GM21576 (cell line): ENCODE data around the gene ANKS1B.
"Not testable (repeated sequence)": the region's sequence is repeated elsewhere in the genome, so short reads cannot be mapped to it uniquely, and the experiment has no call there.

Experiments used
- ATAC-seq: cut with Tn5 transposase; IDR thresholded peaks from one replicate; pipeline ENCODE4 v1.9.1; 2021; ENCODE audit warnings: mild to moderate bottlenecking, moderate library complexity; ENCODE audit not compliant: unreplicated experiment

ANKS1B gene

DNA sequence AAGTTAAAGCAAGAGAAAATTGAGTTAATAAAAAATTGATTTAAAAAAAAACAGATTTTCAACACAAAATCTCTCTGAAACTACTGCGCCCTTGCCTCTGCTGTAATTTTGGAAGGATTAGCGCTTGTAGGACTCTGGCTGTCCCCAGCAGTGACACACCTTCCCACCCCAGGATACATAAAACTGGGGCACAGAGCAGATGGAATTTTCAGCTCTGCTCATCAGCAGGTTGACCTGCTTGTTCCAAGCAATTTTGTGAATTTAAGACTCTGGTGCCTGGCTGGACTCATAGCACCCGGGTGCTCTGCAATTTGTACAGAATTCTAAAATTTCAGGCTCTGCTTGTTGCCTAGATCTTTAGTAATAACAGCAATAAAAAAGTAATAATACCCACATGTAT lies 595.0 kb downstream of the ANKS1B start:
- ATAC-seq, result no peak

DNA sequence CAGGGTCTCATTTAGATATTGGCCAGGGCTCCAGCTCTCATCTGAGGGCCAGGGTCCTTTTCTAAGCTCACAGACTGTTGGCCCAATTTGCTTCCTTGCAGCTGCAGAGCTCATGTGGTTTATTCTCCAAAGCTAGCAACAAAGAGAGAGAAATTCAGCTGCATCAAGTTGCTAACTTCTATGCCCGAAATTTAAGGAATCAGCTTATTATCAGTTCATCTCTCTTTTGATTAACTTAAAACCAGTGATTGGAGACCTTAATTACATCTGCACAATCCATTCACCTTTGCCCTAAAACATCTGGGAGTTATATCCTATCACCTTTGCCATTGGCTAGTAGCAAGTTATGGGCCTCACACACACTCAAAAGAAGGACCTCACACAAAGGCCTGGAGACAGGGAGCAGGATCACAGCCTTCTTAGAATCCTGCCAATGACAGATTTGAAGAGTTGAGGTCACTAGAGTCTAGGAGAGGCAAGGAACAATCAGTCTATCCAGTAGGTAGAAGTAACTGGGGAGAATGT lies 596.0 kb downstream of the ANKS1B start:
- no peak for ATAC-seq

DNA sequence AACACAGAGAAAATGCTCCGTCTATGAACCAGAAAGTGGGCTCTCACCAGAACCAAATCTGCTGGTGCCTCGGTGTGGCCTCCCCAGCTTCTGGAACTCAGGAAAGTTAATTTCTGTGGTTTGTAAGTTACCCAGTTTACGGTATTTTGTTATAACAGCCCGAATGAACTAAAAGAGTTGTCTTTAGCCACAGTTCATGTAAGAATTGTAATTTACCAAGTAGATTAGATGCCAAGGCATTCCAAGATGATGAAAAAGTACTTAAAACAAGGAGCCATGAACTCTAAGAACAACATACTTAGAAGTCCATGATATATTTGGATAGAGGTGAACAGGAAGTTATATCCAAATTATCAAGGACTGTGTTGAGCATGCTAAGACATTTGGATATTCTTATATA lies 597.1 kb downstream of the ANKS1B start:
- no peak for ATAC-seq

DNA sequence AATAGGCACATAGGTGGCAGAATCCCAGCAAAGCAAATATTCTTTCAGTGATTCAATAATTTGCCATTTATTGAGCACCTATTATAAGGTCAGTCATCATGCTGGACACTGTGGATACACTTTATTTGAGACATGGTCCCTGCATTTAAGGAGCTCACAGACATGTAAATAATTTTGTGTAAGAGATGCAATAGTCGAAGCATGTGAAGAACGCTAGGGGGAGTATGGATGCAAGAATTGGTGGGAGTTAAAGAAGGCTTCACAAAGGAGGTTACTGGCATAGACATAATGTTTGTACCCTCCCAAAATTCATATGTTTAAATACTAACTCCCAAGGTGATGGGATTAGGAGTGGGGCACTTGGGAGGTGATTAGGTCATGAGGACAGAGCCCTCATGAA lies 597.8 kb downstream of the ANKS1B start:
- peak; percentile 53 for ATAC-seq

DNA sequence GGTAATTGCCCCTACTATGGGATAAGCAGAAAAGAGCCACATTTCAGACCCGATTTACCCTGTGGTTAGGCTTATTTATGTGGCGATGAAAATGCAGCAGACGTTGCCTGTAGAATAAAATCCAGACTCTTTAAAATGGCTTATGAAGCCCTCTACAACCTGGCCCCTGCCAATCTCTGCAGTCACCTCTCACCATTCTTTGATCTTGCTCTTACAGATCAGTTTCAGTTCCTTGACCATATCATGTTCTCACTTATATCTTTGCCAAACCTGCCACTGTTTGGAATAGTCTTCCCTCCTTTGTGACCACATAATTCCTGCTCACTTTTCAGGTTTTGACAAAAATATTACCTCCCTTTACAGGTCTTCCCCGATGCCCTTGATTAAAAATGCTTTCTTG lies 601.5 kb downstream of the ANKS1B start:
- ATAC-seq, result no peak

DNA sequence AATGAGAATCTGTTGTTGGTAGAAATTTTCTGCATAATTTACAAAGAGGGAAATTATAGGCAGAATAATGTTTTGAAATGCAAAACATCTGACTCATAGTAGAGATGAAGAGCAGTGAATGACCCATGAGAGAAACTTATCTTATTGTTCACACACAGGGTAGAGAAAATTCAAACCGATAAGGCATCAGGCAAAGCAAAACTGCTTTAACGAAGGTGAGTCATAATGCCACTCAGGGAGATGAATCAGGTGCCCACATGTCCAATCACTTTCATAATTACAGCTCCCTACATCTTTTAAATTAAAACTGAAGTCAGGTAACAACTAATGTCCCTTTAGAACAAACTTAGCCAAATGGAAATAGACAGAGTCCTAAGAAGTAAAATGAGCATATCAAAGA lies 602.7 kb downstream of the ANKS1B start:
- peak; percentile 79 for ATAC-seq

DNA sequence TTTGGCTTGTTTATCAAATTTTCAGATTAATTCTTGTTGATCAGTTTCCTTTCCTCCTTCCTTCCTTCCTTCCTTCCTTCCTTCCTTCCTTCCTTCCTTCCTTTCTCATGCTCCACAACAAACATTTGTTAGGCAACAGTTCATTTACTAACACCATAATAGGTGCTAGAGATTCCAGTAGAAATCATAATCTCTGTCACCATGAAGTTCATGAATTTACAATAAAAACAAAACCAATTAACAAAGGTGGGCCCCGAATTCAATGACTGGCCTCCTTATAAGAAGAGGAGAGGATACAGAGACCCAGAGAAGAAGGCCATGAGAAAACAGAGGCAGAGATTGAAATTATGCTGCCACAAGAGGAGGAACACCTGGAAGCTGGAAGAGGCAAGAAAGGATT lies 604.0 kb downstream of the ANKS1B start:
- ATAC-seq, result no peak

DNA sequence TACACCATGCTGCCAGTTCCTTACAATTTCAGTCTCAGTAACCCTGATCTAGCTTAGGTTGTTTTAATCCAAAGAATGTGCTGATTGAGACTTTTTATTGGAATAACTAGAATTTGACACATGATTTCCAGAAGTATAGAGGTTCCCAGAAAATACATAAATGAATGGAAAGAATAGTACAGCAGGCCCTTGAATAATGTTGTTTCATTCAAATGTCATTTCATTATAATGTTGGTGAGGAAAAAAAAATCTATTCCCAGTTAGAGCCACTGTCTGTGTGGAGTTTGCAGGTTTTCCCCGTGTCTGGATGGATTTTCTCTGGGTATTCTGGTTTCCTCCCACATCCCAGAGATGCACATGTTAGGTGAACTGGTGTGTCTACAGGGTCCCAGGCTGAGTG lies 610.7 kb downstream of the ANKS1B start:
- ATAC-seq, result no peak

DNA sequence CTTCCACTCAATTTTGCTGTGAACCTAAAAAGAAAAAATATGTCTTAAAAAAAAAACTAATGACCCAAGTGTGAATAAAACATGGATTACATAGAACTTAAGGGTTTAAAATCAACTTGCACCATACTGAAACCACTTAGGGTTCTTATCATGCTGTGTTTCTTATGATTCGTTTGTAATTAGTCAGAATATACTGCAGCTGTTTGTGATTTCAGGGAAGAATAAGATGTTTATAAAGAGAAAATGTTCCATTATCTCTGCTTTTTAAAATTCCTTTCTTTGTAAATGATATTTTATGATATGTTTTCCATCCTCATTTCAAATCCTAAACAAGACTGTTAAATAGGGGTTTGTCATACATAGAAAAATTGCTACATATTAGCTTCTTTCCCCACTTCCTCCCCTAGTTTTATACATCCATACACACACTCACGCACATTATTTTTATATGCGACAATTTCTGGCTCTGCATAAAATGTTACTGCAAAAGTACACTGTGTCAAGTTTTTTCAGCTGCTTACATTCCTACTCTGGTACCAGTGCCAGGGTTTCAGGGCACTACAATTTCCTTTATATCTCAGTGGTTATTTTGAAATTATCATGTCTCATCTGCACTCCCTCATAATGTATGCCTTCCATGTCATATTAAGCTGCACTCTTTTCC lies 612.3 kb downstream of the ANKS1B start:
- ATAC-seq, result no peak

DNA sequence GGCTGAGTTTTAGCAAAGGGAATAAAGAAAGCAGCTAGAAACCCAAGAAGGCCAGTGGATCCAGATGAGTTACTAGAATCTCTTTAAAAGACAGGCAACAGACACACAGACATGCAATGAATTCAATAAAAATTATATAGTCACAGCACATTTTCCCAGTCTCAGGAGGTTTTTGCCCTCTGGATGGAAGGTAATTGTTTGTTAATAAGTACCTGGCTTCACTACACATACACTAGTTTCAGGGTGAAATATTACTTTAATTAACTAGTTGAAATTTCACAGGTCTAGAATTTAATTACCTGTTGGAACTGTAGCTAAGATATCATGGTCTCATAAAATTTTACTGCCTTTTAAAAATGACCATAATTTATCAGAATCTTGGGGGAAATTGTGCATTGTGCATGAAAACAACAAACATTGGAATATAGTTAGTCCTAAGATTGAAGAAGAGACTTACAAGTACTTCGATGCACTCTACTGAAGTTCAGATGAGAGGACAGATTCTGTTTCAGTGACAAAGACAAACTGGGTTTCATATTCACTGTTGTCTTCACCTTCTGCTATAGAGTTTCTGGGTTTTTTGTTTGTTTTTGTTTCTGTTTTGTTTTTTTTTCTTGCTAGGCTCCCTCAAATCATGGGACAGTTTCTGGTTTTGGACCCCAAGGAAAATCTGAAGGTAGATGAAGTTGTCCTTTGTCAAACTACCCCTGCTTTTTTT lies 614.2 kb downstream of the ANKS1B start:
- ATAC-seq, result no peak

DNA sequence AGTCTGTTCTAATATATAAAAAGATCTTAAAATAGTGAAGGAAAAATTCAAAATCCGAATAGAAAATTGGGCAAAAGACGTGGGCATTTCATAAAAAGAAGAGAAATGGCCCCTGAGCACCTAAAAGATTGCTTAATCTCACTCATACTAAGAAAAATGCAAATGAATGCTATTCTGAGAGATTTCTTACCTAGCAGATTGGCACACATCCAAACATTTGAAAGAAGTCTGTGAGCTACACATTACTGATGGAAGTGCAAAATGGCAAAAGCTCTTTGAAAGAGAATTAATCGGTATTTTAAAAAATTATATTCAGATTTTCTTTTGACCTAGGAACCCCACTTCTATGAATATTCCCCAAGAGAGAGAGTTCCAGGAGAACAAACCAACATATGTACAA lies 617.6 kb downstream of the ANKS1B start:
- no peak for ATAC-seq

DNA sequence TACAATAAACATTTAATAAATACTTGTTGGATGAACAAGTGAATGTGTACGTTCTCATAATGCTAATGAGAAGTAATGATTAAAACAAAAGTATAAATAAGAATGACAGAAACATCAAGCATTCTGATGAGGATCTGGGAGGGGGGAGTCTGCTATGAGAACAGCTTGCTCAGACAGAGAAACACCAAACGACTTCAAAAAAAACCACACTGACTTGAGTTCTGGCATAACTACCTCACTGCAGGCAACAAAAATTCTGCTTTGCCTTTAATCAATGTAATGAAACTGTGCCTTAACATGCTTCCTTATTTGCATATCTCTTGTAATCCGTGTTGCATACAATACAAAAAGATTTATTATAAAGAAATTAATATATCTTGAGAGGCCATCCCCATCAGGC lies 632.5 kb downstream of the ANKS1B start:
- no peak for ATAC-seq

DNA sequence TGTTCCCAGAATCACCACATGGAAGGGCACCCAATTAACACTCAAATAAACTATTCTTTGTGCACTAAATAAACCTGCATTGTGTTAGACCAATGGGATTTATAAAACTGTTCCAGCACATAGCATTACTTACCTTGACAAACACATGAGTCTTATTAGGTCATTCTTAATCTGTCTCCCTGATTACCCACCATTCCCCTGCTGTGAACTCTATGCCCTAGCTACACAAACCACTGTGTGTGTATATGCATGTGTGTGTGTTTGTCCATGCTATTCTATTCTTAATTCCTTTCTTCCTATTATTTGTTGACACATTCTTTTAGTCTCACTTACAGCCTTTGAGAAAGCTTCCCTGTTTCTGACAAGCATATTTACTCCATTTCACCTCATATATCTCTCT lies 640.8 kb downstream of the ANKS1B start:
- ATAC-seq, result no peak

DNA sequence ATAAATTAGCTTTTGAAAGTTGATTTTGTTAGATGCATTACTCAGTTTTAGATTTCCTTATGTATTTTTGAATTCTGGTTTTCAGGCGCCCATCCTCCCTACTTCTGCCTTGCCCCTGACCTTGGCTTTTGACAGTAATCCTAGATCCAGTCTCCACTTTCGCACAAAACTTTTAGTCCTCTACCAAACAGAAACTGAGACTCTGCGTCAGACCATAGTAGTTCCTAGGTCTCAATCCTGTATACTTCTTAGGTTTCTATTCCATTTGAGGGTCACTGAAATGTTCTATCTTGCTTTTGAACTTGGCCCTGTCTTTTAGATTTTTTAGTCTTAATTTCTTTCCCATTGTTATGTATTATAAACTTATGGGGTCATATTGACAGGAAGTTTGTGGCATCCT lies 645.1 kb downstream of the ANKS1B start:
- no peak for ATAC-seq

DNA sequence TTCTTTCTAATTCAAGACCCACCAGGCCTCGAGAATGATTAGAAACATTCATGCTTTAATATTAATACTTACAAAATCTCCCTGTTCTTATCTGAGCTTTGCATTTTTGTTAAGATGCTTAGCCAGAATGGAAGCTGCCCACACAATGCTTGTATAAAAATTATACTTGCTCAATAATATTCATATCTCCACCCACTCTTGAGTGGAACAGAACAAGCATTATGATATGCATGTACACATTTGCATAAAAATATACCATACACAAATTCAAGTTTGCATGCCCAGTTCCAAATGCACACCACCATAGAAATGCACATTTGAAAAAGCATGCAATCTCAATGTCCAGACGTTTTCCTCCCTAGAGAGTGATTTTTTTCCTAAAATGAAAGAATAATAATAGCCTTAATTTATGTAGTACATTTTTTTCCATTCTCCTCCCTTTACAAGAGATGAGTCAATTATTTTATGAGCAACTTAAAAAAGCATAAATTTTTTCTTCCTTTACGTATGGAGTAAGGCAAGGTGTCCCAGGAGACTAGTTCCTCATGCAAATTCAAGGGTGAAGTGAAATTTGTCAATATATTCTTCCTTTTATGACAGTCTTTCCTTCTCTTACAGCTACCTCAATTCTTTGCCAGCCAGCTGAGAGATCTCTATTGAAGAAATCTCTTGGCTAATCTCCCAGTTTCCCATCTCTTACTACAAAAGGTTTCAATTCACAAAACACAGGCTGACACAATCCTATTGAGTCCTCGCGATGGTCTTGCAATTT lies 650.3 kb downstream of the ANKS1B start:
- ATAC-seq, result no peak

DNA sequence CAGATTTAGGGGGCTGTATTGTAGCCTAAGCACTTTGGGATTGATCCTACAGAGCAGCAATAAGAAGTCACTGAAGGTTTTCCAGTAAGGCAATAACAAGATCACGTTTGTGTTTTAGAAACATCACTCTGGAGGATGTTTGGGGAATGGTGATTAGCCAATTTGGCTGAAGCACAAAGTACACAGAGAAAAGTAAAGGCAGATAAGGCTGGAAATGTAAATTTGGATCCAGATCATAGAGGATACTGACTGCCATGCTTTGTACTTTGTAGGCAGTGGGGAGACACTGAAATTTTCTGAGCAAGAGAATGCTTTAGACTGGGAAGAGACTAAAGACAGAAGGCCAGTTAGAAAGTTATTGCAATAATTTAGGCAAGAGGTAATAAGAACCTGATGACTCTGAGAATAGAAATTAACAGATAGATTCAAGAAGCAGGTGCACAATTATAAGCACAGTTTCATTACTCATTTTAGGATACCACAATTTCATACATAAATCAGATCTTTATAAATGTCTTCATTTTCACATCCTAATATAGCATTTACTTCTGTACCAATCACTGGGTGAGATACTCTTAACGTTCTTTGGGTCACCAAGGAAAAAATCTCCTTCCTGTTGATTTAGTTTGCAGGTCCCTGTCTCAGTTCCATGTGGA lies 651.7 kb downstream of the ANKS1B start:
- ATAC-seq, result no peak

DNA sequence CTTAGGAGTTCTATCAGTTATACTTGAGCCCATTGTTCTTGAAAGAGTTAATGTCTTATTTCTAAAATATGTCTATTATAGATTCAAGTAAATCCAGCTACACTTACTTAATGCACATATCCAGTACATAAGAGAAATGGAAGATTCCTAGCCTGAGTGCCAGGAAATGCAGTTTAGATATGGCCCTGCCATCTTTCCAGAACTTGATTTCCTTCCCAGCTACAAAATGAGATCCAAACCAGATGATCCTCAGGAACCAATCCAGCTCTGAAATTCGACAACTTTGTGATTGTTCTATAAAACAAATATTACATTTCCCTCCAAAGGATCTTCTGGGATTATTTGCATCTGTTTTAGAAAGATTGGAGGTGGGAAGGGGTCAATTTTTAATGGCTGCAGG lies 654.5 kb downstream of the ANKS1B start:
- no peak for ATAC-seq

DNA sequence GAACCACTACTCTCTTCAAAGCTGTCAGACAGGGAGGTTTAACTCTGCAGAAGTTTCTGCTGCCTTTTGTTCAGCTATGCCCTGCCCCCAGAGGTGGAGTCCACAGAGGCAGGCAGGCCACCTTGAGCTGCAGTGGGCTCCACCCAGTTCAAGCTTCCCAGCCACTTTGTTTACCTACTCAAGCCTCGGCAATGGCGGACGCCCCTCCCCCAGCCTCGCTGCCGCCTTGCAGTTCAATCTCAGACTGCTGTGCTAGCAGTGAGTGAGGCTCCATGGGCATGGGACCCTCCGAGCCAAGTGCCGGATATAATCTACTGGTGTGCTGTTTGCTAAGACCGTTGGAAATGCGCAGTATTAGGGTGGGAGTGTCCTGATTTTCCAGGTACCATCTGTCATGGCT lies 663.5 kb downstream of the ANKS1B start:
- not testable (repeated sequence) for ATAC-seq

DNA sequence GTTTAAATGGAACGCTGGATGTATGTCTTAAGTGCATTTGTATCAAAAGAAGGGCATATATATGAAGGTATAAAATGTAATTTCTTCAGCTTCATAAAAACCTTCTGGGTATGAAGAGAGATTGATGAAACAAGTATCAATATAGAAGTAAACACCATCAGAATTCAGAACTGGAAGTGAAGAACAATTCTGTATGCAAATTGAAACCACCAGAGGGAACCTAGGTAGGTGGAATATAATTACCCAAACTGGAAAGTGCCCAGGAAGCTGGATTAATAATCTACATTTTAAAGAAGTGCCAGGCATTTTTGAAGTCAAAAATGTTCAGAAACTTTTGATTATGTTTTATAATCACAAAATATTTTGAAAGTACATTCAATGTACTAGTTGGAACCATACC lies 673.4 kb downstream of the ANKS1B start:
- no peak for ATAC-seq

DNA sequence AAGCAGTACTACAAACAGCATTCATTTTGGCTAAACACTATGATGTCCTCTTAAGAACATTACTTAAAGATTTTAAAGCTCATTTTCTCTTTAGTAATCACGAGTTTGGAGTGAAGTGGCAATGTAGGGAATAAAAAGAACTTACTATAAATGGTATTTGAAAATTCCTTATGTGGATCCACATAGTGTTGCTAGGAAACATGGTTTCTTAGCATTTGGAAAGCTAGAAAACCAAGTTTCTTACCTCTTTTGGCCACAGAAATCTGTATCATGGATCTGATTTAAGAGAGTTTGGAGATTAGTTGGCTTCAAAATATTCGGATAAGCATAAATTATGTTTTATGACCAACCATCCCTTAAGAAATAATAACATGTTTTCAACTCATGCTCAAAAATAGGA lies 674.9 kb downstream of the ANKS1B start:
- ATAC-seq, result no peak

DNA sequence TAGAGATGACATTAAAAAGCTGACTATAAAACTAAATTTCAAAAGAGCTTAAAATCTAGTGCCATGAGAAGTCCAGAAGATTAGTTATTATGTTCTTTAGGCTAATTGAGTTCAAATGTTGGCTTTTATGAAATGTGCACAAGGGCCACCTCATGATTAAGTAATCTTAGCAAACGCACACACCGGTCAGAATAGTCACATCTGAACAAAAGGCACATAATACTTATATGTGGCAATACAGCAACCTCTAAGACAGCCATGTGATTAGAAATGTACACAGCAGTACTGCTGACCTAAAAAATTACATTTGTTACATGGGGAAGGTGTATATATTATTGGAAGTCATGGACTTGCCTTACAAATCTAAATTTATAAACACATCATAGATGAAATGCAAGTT lies 681.9 kb downstream of the ANKS1B start:
- ATAC-seq, result no peak
